IPS-18a (cell line): Measurements from ENCODE around the gene SLCO6A1.
"Not testable (repeated sequence)": the region's sequence is repeated elsewhere in the genome, so short reads cannot be mapped to it uniquely, and the experiment has no call there.

ENCODE experiments used
- H3K27ac ChIP-seq: one replicate; pipeline ENCODE4 v1.5.1; 2013; ENCODE audit warnings: low read length
- H3K27me3 ChIP-seq: one replicate; pipeline ENCODE4 v1.6.1; 2013; ENCODE audit warnings: mild to moderate bottlenecking, low read length; ENCODE audit not compliant: control insufficient read depth, insufficient read depth
- H3K36me3 ChIP-seq: one replicate; pipeline ENCODE4 v1.6.1; 2013; ENCODE audit warnings: low read depth, low read length; ENCODE audit not compliant: control insufficient read depth
- H3K4me1 ChIP-seq: one replicate; pipeline ENCODE4 v1.6.1; 2013; ENCODE audit warnings: low read depth, low read length; ENCODE audit not compliant: control insufficient read depth
- H3K4me3 ChIP-seq: one replicate; pipeline ENCODE4 v1.5.1; 2013; ENCODE audit warnings: low read length
- H3K9ac ChIP-seq: one replicate; pipeline ENCODE4 v1.6.1; 2013; ENCODE audit warnings: mild to moderate bottlenecking, low read length, moderate library complexity
- H3K9me3 ChIP-seq: one replicate; pipeline ENCODE4 v1.6.1; 2013; ENCODE audit warnings: low read depth, low read length; ENCODE audit not compliant: control insufficient read depth

SLCO6A1 gene

DNA sequence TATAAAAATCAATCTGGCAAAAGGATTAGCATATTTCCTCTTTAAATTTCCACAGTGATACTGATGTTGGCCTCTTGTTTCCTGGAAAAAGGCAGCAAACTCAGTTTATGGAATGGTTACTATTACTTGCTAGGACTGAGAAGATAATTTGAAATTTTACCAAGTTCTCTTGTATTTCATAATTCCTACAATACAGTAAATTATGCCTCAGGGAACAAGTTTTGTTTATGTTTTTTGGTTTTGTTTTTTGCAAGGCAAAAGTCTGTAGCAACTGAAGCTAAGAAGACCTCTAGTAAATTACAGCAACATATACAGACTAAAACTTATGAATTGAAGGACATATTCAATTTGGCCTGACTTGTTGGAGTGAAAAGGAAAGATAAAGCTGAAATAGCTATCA is 30.2 kb upstream of the SLCO6A1 start:
- H3K36me3 ChIP-seq = no peaks in the 10 kb centered on the region
- H3K27me3 ChIP-seq = no peaks in the 10 kb centered on the region
- no peaks in the 10 kb centered on the region for H3K9me3 ChIP-seq
- no peaks in the 10 kb centered on the region for H3K4me1 ChIP-seq
- H3K4me3 ChIP-seq = no peak overlapping the region
- no peak overlapping the region for H3K27ac ChIP-seq
- H3K9ac ChIP-seq = no peak overlapping the region

DNA sequence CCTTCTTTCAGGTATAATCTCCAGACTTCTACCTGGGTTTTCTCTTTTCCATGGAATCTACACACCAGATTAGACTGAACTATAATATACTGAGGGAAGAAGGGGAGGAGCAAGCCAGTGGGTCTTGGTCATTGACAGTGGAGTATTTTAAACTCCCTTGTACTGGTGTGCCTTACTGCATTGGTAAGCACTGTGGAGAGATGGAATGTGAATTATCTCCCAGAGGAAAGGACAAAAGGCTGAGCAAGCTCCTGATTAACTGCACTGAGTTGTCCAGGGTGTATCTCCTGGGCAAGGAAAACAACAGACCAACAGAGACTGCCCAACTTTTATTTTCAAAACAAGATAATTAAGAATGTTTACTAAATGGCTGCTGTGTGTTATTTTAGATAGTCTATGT is 29.8 kb upstream of the SLCO6A1 start:
- Histone ChIP-seq H3K4me1 (no peaks in the 10 kb centered on the region), H3K4me3 (no peak overlapping the region), H3K27ac (no peak overlapping the region), H3K9me3 (no peaks in the 10 kb centered on the region), H3K36me3 (no peaks in the 10 kb centered on the region), H3K9ac (no peak overlapping the region), H3K27me3 (no peaks in the 10 kb centered on the region)

DNA sequence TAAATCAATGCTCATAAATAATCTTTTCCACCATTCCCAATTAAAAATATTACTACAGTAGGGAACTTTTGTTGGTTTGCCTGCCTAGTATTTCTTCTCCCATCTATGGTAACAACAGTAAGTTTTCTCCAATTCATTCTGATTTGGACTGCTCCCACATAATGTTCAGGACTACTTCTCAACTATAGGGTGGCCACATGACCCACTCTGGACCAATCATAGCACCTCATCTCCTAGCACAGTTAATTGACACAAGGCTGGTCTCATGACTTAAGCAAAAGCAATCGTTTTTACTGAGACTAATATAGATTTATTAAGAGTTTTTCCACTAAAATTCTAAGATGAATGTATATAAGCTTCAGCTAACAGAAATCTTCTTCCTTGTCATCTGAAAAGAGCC is 28.7 kb upstream of the SLCO6A1 start:
- Histone ChIP-seq H3K4me3 (no peak overlapping the region), H3K27ac (no peak overlapping the region), H3K9ac (no peak overlapping the region)

DNA sequence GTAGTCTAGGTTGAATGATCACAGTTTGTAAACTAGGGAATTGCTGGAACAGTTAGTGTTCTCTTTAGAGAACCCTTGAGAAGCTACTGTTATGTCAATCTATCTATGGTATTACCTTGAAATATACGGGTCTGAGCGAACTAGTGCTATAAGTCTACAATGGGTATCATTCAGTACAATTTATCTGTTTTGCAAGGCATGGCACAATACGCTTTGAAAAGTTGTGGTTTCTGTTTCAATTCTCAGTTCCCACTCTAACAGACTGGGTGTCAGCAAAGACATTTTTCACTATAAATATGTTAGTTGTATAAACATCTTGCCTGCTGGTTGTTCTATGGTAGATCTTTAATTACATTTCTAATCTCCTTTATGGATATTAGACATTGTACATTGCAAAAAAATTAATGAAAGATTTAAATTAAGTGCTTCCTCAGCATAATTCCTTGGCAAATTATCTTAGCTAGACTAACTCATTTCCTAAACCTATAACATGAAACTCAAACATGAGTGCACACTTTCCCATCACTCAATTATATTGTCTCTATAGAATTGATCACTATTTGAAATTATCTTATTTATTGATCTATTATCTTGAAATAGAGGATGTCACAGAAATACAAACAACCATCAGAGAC is 24.9 kb upstream of the SLCO6A1 start:
- Histone ChIP-seq H3K9ac (no peak overlapping the region), H3K9me3 (no peaks in the 10 kb centered on the region), H3K4me1 (no peaks in the 10 kb centered on the region)

More for the DNA sequence above, 28.7 kb upstream of the SLCO6A1 start:
- H3K27me3 ChIP-seq = no peaks in the 10 kb centered on the region
- H3K9me3 ChIP-seq = no peaks in the 10 kb centered on the region
- no peaks in the 10 kb centered on the region for H3K4me1 ChIP-seq
- no peaks in the 10 kb centered on the region for H3K36me3 ChIP-seq

DNA sequence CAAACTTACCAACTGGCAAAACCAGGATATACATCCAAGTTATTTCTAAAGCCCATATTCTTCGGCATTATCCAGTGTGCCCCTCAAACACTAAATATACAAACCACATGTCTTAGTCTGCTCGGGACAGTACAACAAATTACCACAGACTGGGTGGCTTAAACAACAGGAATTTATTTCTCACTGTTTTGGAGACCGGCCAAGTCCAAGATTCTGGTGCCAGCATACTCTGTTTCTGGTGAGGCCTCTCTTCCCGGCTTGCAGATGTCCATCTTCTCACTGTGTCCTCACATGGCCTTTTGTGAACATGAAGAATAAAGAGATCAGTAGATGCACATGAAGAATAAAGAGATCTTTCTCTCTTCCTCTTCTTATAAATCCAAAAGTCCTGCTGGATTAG is 12.9 kb upstream of the SLCO6A1 start:
- no peak overlapping the region for H3K4me3 ChIP-seq
- no peak overlapping the region for H3K27ac ChIP-seq
- H3K9me3 ChIP-seq = no peaks in the 10 kb centered on the region

More for the DNA sequence above, 24.9 kb upstream of the SLCO6A1 start:
- H3K36me3 ChIP-seq = no peaks in the 10 kb centered on the region
- no peak overlapping the region for H3K4me3 ChIP-seq
- no peak overlapping the region for H3K27ac ChIP-seq
- H3K27me3 ChIP-seq = no peaks in the 10 kb centered on the region

DNA sequence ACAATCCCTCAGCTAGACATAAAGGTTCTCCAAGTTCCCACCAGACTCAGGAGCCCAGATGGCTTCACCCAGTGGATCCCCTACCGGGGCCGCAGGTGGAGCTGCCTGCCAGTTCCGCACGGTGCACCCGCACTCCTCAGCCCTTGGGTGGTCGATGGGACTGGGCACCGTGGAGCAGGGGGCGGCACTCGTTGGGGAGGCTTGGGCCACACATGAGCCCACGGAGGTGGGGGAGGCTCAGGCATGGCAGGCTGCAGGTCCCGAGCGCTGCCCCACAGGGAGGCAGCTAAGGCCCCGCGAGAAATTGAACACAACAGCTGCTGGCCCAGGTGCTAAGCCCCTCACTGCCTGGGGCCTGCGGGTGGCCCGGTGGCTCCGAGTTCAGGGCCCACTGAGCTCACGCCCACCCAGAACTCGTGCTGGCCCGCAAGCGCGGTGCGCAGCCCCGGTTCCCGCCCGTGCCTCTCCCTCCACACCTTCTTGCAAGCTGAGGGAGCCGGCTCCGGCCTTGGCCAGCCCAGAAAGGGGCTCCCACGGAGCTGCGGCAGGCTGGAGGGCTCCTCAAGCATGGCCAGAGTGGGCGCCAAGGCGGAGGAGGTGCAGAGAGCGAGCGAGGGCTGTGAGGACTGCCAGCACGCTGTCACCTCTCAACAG is 7.4 kb downstream of the SLCO6A1 start:
- H3K27me3 ChIP-seq, H3K4me3 ChIP-seq, H3K9ac ChIP-seq, H3K9me3 ChIP-seq, H3K36me3 ChIP-seq, H3K4me1 ChIP-seq, H3K27ac ChIP-seq: not testable (repeated sequence)

More for the DNA sequence above, 12.9 kb upstream of the SLCO6A1 start:
- no peaks in the 10 kb centered on the region for H3K27me3 ChIP-seq
- no peaks in the 10 kb centered on the region for H3K36me3 ChIP-seq
- no peak overlapping the region for H3K9ac ChIP-seq
- H3K4me1 ChIP-seq = no peaks in the 10 kb centered on the region

DNA sequence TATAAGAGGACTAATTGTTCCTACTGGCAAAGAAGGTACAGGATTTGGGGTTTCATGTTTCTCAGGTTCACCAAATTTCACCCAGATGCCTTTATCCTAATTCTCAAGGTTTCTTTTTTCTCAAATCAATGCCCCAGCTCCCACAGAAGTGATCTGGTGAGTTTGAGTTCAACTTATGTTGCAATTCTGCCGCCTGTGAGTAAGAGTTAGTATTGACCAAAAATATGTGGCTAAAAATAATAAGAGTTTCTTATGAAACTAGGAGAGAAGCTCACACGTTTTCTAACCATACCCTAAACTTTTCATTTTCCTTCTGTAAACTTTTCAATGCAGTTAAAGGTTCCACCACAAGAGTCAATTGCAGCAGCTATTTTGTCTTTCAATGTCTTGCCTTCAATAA is 15.1 kb downstream of the SLCO6A1 start:
- no peaks in the 10 kb centered on the region for H3K9me3 ChIP-seq
- H3K27me3 ChIP-seq = no peaks in the 10 kb centered on the region
- H3K4me3 ChIP-seq = no peak overlapping the region
- no peak overlapping the region for H3K27ac ChIP-seq
- H3K9ac ChIP-seq = no peak overlapping the region
- H3K36me3 ChIP-seq = no peaks in the 10 kb centered on the region
- no peaks in the 10 kb centered on the region for H3K4me1 ChIP-seq

DNA sequence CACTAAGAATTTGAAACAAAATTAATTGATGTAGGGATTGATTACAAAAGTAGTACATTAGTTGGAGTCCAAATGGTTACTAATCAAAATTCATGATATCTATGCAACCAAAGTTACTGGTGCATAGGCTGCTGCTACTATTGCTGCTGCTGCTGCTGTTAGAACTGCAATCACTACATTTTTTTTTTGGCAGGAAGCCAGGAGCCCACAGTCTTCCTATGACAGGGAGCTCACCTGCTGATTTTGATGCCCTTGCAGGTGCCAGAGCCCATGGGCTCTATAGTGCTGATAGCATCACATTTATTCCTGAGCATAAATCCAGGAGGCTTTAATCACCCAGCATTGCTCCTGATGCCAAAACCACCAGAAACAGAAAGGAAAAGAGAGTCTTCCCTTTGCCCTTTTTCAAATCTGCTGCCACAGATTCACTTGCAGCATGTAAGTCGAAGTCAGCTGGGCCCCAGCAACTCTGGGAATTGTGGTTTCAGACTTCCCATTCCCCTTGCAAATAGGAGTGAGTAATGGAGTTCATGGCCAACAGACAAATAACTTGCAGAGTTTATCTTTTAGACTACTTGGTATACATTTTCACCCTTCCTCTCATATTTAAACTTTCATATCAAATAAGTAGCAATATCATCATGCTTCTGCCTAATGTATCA is 17.6 kb downstream of the SLCO6A1 start:
- H3K9ac ChIP-seq = no peak overlapping the region
- no peaks in the 10 kb centered on the region for H3K36me3 ChIP-seq
- H3K27me3 ChIP-seq = no peaks in the 10 kb centered on the region
- H3K4me1 ChIP-seq = no peaks in the 10 kb centered on the region
- no peaks in the 10 kb centered on the region for H3K9me3 ChIP-seq
- H3K27ac ChIP-seq = no peak overlapping the region
- no peak overlapping the region for H3K4me3 ChIP-seq

DNA sequence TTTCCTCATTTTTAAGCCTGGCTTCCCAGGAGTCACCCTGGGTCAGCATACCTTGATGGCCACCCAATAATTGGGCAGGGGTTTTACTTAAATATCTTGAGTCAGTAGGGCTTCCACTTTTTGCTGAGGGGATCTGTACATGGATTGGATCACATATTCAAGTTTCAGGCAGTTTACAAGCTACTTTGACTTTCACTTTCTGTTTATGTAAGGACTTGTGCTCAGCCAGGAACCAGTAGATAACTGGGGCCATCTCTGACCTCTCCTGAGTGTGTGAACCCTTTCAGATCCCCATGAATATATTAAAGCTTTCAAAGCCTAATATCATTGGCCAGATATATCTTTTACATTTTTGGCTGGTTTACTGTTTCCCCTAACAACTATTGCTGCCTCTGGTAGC is 45.1 kb downstream of the SLCO6A1 start:
- Histone ChIP-seq H3K9me3 (peaks cover 4% of the 10 kb centered on the region), H3K4me1 (no peaks in the 10 kb centered on the region), H3K27me3 (no peaks in the 10 kb centered on the region), H3K9ac (no peak overlapping the region), H3K4me3 (no peak overlapping the region), H3K27ac (no peak overlapping the region), H3K36me3 (no peaks in the 10 kb centered on the region)

DNA sequence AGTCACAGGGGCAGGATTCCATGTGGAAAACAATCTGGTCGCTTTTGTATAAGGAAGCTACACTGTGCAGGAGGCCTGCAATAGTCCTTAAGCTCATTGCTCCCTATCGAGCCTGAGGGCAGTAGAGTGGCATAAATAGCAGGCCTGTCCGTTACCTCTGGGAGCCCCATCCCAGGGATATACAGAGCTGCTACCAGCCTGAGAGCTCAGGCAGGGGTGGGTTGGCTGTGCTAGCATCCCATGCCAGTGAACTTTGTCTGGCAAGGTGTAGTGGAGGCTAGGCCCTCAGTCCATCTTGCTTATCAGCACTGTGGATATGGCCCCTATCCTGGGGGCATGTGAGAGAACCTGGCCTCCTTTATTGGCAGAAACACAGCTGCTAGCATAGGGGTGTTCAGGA is 47.7 kb downstream of the SLCO6A1 start:
- H3K9me3 ChIP-seq = peaks cover 4% of the 10 kb centered on the region
- H3K27me3 ChIP-seq = no peaks in the 10 kb centered on the region
- H3K4me3 ChIP-seq = no peak overlapping the region
- no peaks in the 10 kb centered on the region for H3K4me1 ChIP-seq
- H3K27ac ChIP-seq = no peak overlapping the region
- H3K36me3 ChIP-seq = no peaks in the 10 kb centered on the region
- H3K9ac ChIP-seq = no peak overlapping the region

DNA sequence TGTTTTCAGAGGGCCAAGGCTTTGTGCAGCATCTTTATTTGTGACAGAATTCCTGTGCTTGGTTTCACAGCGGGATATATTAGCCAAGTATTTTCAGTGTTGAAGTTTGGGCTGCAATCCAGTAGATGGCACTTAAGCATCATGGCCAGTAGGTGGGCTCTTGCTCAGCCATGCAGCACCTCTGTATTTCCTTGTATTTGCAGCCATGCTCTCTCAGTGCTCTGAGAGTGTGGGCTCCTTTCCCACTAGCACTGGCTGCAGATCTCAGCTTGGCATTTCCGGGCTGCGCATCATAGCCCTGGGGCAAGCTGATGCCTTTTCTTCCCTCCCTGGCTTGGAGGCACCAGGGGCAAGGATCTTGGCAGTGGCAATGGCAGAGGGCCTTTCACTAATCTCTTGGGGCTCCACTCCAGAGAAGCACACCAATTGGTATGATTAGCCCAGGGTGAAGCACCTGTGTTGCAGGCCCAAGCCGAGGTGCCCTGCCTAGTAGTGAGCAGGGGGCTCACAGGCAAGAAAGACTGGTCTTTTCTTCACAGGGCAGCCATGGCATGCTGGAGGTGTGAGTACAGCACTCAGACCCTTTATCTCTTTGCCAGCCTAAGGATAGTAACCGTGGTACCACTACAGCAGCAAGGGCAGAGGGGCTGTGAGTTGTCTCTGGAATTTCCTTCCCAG is 48.3 kb downstream of the SLCO6A1 start:
- Histone ChIP-seq H3K27ac (no peak overlapping the region), H3K4me3 (no peak overlapping the region), H3K9ac (no peak overlapping the region), H3K27me3 (no peaks in the 10 kb centered on the region), H3K4me1 (no peaks in the 10 kb centered on the region), H3K36me3 (no peaks in the 10 kb centered on the region), H3K9me3 (peaks cover 4% of the 10 kb centered on the region)
